Upper lobe of right lung (tissue), 1 donor: ENCODE data around the gene GGT7. TPM values are rescaled to one million over a fixed set of nuclear protein-coding genes. Genes with fewer than 3 reads are reported as not detected.
A peak's percentile ranks its signal among the peaks of the same experiment; 100 is the strongest.

Source experiments
- ATAC-seq: fragments of 200-7000 bp; cut with Tn5 transposase; one replicate; pipeline ENCODE4 v1.9.1; 2020; ENCODE audit warnings: mild to moderate bottlenecking, moderate library complexity
- DNase-seq: peaks from one replicate; pipeline ENCODE4 v3.0.0-alpha.2; 2020
- H3K27ac ChIP-seq: fragments of 200-600 bp; one replicate; pipeline ENCODE4 v1.8.0; 2022
- H3K27me3 ChIP-seq: fragments of 200-600 bp; one replicate; pipeline ENCODE4 v1.8.0; 2022; ENCODE audit warnings: mild to moderate bottlenecking
- H3K36me3 ChIP-seq: fragments of 200-600 bp; one replicate; pipeline ENCODE4 v1.8.0; 2022
- H3K4me1 ChIP-seq: fragments of 200-600 bp; one replicate; pipeline ENCODE4 v1.8.0; 2022
- H3K4me3 ChIP-seq: fragments of 200-600 bp; one replicate; pipeline ENCODE4 v1.8.0; 2022; ENCODE audit warnings: mild to moderate bottlenecking
- H3K9me3 ChIP-seq: fragments of 200-600 bp; one replicate; pipeline ENCODE4 v1.8.0; 2022
- intact Hi-C: fragments of 100-400 bp; cut with DNase I; formaldehyde crosslinking; loops from one replicate; pipeline ENCODE4 v1.11.0; 2022
- total RNA-seq: library from RNA; stranded (reverse); fragmentation: NEBNext Ultra II Directional; extraction: Animal tissue kit (Norgen Biotek cat#: 25700); gene quantifications from one replicate; pipeline ENCODE4 v1.2.1, GENCODE V29; 2021
- TF ChIP-seq, protein P1 (sequence below): fragments of 200-600 bp; IDR thresholded peaks from one replicate; pipeline ENCODE4 v1.8.0; 2022; ENCODE audit warnings: antibody characterized with exemption
- donor health status: DM: no; HTN: yes; CAD: no; lungs with severe emphysema.

Gene GGT7
- total RNA-seq, 1 donor from 2014 or later: 20.6 TPM

- no peaks in the 10 kb centered on the region for H3K36me3 ChIP-seq
- H3K27me3 ChIP-seq: no peaks in the 10 kb centered on the region
- no peak for DNase-seq
- peaks cover 34% of the 10 kb centered on the region for H3K4me1 ChIP-seq
- H3K9me3 ChIP-seq: no peaks in the 10 kb centered on the region
- no peak for ATAC-seq
- TF ChIP-seq, protein P1, sequence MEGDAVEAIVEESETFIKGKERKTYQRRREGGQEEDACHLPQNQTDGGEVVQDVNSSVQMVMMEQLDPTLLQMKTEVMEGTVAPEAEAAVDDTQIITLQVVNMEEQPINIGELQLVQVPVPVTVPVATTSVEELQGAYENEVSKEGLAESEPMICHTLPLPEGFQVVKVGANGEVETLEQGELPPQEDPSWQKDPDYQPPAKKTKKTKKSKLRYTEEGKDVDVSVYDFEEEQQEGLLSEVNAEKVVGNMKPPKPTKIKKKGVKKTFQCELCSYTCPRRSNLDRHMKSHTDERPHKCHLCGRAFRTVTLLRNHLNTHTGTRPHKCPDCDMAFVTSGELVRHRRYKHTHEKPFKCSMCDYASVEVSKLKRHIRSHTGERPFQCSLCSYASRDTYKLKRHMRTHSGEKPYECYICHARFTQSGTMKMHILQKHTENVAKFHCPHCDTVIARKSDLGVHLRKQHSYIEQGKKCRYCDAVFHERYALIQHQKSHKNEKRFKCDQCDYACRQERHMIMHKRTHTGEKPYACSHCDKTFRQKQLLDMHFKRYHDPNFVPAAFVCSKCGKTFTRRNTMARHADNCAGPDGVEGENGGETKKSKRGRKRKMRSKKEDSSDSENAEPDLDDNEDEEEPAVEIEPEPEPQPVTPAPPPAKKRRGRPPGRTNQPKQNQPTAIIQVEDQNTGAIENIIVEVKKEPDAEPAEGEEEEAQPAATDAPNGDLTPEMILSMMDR: no peak
- intact Hi-C loops: no loop called here
- no peak overlapping the region for H3K4me3 ChIP-seq
- peak overlapping the region; percentile 25 for H3K27ac ChIP-seq
These were observed 22.8 kb upstream of the GGT7 start for GRCh38 chr20:34895465-34895864.

DNA sequence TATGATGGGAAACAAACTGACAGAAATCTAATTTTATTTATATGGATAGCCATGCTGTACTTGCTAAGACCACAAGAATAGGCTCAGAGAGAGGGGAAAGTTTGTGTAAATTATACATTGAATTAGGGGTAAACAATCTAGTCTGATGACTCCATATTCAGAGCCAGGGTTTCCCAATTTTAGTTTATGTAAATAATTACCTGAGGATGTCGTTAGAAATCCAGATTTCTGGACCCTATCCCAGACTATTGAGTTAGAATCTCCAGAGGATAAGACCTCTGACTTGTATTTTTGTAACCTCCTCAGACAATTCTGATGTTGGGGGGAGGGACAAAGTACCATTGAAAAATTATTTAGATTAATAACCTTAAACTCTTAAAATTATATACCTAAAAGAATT lies 22.1 kb upstream of the GGT7 start:
- TF ChIP-seq, protein P1: no peak
- Histone ChIP-seq H3K4me1 (peaks cover 34% of the 10 kb centered on the region), H3K36me3 (no peaks in the 10 kb centered on the region), H3K27ac (no peak overlapping the region), H3K9me3 (no peaks in the 10 kb centered on the region), H3K4me3 (no peak overlapping the region), H3K27me3 (no peaks in the 10 kb centered on the region)
- intact Hi-C loops: no loop called here
- no peak for ATAC-seq
- no peak for DNase-seq

DNA sequence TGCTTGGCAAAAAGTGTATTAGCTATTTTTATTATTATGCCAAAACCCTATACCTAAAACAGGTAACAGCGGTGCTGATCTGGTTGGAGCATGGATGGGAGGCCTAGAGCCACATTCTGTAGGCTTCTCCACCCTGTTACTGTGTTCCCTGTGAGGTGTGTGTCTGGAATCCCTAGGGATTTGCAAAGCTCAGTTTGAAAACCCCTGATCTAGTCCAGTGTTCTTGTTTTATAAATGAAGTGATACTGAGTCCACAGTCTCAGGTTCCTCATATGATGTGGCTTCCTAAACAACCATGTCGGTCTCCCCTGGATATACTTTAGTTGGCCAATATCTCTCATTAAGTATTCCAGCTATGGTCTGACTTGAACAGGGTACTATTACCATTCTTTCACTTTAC lies 20.0 kb upstream of the GGT7 start:
- H3K27me3 ChIP-seq: no peaks in the 10 kb centered on the region
- no peak for ATAC-seq

DNA sequence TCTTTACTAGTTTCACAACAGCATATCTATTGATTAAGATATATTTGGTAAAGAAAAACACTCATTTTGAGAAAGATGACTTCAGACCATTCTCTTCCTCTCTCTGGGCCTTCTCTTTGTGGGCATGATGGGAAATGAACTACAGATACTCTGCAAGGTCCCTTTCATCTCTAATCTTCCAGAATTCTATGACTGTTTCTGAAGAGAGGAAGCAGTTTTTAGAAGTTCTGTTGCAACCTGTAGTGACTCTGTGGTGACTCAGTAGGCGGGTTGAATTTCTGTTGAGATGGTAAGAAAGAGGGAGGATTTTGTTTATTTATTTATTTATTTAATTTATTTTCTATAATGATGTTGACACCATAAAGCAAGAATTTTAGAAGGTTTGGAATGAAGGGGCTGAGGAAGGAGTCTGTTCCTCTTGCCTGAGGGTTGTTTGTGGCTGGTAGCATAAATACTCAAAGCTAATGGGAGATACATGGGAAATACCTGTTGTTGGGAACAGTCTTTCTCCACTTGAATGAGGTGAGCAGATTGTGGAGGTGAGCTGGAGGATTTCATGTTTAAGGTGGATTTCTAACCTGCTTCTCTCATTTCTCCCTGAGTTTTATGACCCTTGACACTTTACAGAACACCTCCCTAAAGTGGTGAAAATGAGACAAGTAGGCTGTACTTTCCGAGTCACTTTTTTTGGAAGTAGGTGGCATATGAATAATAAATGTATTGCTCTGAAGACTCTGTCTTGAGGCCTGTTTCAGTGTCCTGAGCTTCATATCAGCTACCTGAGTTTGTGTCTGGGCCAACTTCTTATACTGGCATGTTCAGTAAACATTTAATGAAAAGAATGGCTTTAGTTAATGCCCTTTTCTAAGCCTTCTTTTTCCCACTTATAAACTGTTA lies 18.8 kb upstream of the GGT7 start:
- intact Hi-C loops: no loop called here
- no peaks in the 10 kb centered on the region for H3K27me3 ChIP-seq
- H3K36me3 ChIP-seq: peaks cover 10% of the 10 kb centered on the region
- no peak overlapping the region for H3K4me3 ChIP-seq
- no peak overlapping the region for H3K27ac ChIP-seq
- TF ChIP-seq, protein P1: no peak
- H3K9me3 ChIP-seq: no peaks in the 10 kb centered on the region
- no peak for DNase-seq
- ATAC-seq: peak; percentile 63
- H3K4me1 ChIP-seq: peaks cover 41% of the 10 kb centered on the region

More for the DNA sequence above, 20.0 kb upstream of the GGT7 start:
- DNase-seq: no peak
- Histone ChIP-seq H3K4me3 (no peak overlapping the region), H3K36me3 (no peaks in the 10 kb centered on the region), H3K9me3 (no peaks in the 10 kb centered on the region), H3K27ac (no peak overlapping the region), H3K4me1 (peaks cover 34% of the 10 kb centered on the region)
- TF ChIP-seq, protein P1: no peak
- intact Hi-C loops: no loop called here

- DNase-seq: no peak
- Histone ChIP-seq H3K4me1 (peaks cover 29% of the 10 kb centered on the region), H3K4me3 (no peak overlapping the region), H3K27me3 (no peaks in the 10 kb centered on the region), H3K9me3 (no peaks in the 10 kb centered on the region), H3K36me3 (peaks cover 27% of the 10 kb centered on the region), H3K27ac (no peak overlapping the region)
- intact Hi-C loops: no loop called here
- ATAC-seq: no peak
- TF ChIP-seq, protein P1: no peak
These were observed 15.8 kb upstream of the GGT7 start for GRCh38 chr20:34888468-34888867.
